GM21526 (cell line): ENCODE data around the gene HES6.
A peak's percentile ranks its signal among the peaks of the same experiment; 100 is the strongest.

Experiments
- ATAC-seq: cut with Tn5 transposase; IDR thresholded peaks from one replicate; pipeline ENCODE4 v1.9.1; 2021; ENCODE audit warnings: moderate library complexity; ENCODE audit not compliant: unreplicated experiment, low FRiP score

The HES6 gene

GRCh38 chr2:238203973-238204683, 35.7 kb downstream of the HES6 start:
- ATAC-seq = no peak

DNA sequence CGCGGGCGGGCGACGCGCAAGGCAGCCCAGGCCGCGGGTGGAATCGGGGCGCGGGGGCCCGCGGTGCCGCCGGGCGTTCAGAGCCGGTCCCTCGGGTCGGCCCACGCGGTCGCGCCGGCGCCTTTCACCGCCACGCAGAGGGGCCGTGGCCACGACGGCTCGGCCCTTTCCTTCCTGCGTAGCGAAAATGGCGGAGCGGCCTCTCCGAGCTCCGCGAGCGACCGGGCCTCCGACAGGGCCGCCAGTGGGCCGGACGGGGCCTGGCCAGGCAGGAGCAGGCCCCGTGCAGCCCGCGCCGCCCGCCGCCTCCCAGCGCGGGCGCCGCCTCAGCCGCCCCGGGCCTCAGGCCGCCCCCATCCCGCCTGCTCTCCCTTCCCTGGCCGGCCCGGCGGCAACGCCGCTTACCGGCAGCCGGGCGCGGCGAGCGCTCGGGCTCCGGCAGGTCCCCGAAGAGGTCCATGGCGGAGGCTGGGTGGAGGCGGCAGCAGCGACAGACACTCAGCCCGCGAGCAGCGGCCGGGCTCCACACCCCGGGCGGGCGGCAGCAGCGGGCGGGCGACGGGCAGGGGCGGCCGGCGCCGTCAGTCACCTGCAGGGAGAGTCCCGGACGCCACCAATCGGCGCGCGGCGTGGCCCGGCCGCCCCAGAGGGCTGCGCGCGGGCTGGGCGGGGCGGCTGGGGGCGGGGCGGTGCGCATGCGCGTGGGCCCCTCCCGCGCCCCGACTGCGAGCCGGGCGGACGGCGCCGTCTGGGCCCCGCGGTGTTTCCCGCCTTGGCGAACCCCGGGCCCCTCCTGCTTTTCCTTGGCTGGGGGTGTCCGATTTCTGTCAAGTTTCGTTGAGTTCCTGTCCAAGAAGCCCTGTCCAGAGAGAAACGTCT, 36.5 kb downstream of the HES6 start, which contains the start of gene ILKAP:
ILKAP (minus strand) TSS at position 602 of the 879 bp plus-strand sequence; CDS start at position 460, 142 bp downstream.
- ATAC-seq = peak; percentile 96

- ATAC-seq = no peak
Measured at GRCh38 chr2:238202326-238203093, 37.3 kb downstream of the HES6 start.

DNA sequence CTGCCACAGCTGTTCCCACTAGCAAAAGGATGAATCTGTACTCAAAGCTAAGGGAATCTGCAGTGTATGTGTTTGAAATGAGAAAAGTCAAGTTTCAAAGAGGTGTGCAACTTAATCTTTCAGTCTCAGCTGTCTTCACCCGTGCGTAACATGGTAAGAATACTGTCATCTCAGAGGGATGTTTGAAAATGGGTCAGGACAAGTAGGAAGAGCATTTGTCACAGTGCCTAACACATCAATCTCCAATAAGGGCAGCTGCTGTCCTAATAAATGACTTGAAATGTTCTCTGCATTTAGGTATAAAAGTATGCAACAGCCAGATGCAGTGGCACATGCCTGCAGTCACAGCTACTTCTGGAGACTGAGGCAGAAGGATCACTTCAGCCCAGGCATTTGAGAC, 49.4 kb downstream of the HES6 start:
- ATAC-seq = no peak
